Kidney epithelial cell (primary cell): ENCODE measurements around the gene KRTAP9-3. TPM values are rescaled to one million over a fixed set of nuclear protein-coding genes. Genes with fewer than 3 reads are reported as not detected.
"Not testable (repeated sequence)": the region's sequence is repeated elsewhere in the genome, so short reads cannot be mapped to it uniquely, and the experiment has no call there.

Source experiments
- DNase-seq: peaks from one replicate; pipeline ENCODE4 v3.0.0-alpha.2; 2010; ENCODE audit warnings: low read depth
- H3K27me3 ChIP-seq: 2 replicates; pipeline ENCODE4 v1.6.0; 2011; ENCODE audit warnings: low read length; ENCODE audit not compliant: control insufficient read depth, insufficient read depth
- H3K36me3 ChIP-seq: 2 replicates; pipeline ENCODE4 v1.5.1; 2011; ENCODE audit warnings: low read length; ENCODE audit not compliant: control insufficient read depth, insufficient read depth
- H3K4me3 ChIP-seq: 2 replicates; pipeline ENCODE4 v1.5.1; 2011; ENCODE audit warnings: low read depth, mild to moderate bottlenecking, control low read depth, low read length
- total RNA-seq: library from RNA; depleted of rRNA; stranded (reverse); fragments of >200 nt; gene quantifications from 2 replicates; pipeline ENCODE4 v1.2.3, GENCODE V29; 2015
- TF ChIP-seq, protein P1 (sequence below): IDR thresholded peaks from 2 replicates; pipeline ENCODE4 v1.5.1; 2011; ENCODE audit warnings: mild to moderate bottlenecking, moderate library complexity, low read length, control low read depth, inconsistent platforms; ENCODE audit not compliant: insufficient read depth, poor library complexity, severe bottlenecking

KRTAP9-3 gene
- total RNA-seq, 1 donor from 2014 or later: not detected

DNA sequence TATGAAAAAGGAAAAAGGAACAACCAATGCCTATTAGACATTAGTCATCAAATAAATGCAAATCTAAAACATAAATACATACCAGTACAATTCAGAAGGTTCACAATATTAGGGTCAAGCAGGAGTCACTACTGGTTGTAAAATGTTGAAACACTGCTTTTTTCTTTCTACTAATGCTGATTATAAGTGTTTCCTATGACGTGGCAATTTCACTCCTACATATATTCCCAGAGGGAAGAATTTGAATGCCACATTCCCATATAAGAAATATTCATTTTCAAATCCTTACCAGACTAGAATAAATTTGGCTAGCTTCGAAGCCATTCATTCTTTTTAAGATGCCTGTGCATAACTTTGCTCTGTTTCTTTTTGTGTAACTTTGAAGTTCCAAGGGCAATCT lies 8.4 kb upstream of the KRTAP9-3 start:
- H3K27me3 ChIP-seq: no peaks in the 10 kb centered on the region
- no peak overlapping the region for H3K4me3 ChIP-seq
- H3K36me3 ChIP-seq: no peaks in the 10 kb centered on the region
- no peak for DNase-seq
- TF ChIP-seq, protein P1, sequence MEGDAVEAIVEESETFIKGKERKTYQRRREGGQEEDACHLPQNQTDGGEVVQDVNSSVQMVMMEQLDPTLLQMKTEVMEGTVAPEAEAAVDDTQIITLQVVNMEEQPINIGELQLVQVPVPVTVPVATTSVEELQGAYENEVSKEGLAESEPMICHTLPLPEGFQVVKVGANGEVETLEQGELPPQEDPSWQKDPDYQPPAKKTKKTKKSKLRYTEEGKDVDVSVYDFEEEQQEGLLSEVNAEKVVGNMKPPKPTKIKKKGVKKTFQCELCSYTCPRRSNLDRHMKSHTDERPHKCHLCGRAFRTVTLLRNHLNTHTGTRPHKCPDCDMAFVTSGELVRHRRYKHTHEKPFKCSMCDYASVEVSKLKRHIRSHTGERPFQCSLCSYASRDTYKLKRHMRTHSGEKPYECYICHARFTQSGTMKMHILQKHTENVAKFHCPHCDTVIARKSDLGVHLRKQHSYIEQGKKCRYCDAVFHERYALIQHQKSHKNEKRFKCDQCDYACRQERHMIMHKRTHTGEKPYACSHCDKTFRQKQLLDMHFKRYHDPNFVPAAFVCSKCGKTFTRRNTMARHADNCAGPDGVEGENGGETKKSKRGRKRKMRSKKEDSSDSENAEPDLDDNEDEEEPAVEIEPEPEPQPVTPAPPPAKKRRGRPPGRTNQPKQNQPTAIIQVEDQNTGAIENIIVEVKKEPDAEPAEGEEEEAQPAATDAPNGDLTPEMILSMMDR: no peak

DNA sequence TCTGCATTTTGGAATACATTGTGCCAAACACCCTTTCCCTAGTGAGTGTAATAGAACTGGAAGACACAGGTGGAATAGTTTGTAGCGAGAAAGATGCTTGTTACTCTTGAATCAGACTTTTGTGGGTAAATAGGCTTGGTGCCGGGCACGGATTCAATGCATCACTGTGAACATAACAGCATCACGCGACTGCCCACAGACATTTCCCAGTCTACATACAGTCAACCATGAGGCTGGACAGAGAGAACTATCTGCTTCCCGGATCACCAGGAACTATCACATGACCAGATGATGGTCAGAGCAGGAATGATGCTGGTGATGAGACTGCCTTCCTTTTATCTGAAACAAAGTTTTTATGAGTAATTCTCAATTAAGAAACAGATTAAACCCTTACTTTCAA lies 6.2 kb upstream of the KRTAP9-3 start:
- Histone ChIP-seq H3K27me3 (no peaks in the 10 kb centered on the region), H3K36me3 (no peaks in the 10 kb centered on the region), H3K4me3 (no peak overlapping the region)
- DNase-seq: no peak
- TF ChIP-seq, protein P1: no peak

DNA sequence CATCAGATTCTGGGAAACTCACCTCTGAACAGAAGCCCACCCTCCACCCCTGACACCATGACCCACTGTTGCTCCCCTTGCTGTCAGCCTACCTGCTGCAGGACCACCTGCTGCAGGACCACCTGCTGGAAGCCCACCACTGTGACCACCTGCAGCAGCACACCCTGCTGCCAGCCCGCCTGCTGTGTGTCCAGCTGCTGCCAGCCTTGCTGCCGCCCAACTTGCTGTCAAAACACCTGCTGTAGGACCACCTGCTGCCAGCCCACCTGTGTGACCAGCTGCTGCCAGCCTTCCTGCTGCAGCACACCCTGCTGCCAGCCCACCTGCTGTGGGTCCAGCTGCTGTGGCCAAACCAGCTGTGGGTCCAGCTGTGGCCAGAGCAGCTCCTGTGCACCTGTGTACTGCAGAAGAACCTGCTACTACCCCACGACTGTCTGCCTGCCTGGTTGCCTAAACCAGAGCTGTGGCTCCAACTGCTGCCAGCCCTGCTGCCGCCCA lies 5.6 kb upstream of the KRTAP9-3 start, which contains the start of gene KRTAP9-2:
KRTAP9-2 (plus strand) TSS at position 51 of the 498 bp plus-strand sequence; CDS start at position 58, 7 bp downstream.
- not testable (repeated sequence) for H3K36me3 ChIP-seq, H3K4me3 ChIP-seq, DNase-seq, H3K27me3 ChIP-seq

DNA sequence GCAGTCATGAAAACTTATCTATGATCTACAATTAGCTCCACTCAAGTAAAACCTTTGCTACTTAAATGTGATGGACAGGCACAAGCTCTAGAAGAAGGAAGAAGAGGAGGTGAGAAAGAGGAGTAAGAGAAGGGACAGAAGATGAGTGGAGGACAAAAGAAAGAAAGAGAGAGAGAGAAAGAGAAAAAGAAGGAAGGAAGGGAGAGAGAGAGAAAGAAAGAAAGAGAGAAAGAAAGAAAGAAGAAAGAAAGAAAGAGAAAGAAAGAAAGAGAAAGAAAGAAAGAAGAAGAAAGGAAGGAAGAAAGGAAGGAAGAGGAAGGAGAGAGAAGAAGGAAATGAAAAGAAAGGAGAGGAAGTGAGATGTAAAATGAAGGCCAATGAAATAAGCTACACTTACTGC lies 2.2 kb upstream of the KRTAP9-3 start:
- TF ChIP-seq, protein P1: no peak
- no peaks in the 10 kb centered on the region for H3K27me3 ChIP-seq
- DNase-seq: no peak
- no peak overlapping the region for H3K4me3 ChIP-seq
- H3K36me3 ChIP-seq: no peaks in the 10 kb centered on the region

DNA sequence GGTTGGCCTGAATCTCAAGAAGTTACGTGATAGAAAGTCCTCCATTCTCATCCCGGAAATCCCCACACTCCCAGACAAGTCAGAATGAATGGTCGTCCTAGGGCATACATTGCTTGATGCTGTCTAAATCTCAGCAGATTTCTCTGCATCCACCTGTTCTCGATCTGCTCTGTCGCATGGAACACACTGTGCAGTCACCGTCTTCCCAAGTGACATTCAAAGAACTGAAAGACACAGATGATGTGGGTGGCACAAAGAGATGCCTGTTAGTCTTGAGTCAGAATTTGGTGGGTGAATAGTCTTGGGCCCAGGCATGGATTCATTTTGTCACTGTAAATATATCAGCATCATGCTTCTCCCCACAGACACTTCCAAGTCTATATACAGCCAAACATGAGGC lies 518 bp upstream of the KRTAP9-3 start:
- Histone ChIP-seq H3K36me3 (no peaks in the 10 kb centered on the region), H3K27me3 (no peaks in the 10 kb centered on the region), H3K4me3 (no peak overlapping the region)
- TF ChIP-seq, protein P1: no peak
- DNase-seq: no peak

DNA sequence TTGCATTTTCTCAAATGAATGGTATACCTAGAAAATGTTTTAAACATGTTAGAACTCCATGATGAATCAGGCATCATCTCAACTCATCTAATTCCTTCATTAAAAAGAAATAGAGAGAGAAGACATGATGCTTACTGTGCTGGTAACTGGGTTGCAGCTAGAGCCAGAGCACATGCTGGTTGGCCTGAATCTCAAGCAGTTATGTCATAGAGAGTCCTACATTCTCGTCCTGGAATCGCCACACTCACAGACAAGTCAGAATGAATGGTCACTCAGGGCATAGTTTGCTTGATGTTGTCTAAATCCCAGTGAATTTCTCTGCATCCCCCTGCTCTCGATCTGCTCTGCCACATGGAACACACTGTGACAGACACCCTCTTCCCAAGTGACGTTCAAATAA lies 4.9 kb downstream of the KRTAP9-3 start:
- not testable (repeated sequence) for H3K27me3 ChIP-seq, H3K36me3 ChIP-seq, H3K4me3 ChIP-seq, DNase-seq

DNA sequence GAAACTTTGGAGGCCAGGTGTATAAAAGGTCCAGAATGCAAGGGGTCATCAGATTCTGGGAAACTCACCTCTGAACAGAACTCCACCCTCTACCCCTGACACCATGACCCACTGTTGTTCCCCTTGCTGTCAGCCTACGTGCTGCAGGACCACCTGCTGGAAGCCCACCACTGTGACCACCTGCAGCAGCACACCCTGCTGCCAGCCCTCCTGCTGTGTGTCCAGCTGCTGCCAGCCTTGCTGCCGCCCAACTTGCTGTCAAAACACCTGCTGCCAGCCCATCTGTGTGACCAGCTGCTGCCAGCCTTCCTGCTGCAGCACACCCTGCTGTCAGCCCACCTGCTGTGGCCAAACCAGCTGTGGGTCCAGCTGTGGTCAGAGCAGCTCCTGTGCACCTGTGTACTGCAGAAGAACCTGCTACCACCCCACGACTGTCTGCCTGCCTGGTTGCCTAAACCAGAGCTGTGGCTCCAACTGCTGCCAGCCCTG lies 5.7 kb downstream of the KRTAP9-3 start, which contains the start of gene KRTAP9-8:
KRTAP9-8 (plus strand) TSS at position 51 of the 489 bp plus-strand sequence; CDS start at position 104, 53 bp downstream.
- DNase-seq, H3K27me3 ChIP-seq, H3K4me3 ChIP-seq, H3K36me3 ChIP-seq: not testable (repeated sequence)

DNA sequence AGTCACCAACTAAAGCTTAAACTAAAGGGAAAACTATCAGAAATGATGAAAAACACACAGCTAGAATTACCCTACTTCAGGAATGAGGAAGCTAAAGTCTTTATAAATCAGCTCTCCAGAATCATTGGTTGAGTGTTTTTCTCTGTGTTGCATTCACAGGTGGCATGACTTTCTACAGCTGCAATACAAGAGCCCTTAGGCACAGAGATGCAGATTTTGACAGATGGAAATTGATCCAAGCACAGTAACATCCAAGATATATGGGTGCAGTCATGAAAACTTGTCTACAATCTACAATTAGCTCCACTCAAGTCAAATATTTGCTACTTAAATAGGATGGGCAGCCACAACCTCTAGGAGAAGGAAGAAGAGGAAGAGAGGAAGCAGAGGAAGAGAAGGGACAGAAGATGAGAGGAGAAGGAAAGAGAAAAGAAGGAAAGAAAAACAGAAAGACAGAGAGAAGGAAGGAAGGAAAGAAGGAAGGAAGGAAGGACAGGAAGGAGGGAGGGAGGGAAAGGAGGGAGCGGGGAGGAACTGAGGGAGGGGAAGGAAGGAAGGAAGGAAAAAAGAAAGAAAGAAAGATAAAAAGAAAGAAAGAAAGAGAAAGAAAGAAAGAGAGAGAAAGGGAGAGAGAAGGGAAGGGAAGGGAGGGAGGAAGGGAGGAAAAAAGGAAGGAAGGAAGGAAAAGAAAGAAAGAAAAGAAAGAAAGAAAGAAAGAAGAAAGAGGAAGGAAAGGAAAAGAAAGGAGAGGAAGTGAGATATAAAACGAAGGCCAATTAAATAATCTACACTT lies 14.9 kb downstream of the KRTAP9-3 start:
- not testable (repeated sequence) for H3K4me3 ChIP-seq, H3K36me3 ChIP-seq, DNase-seq, H3K27me3 ChIP-seq

DNA sequence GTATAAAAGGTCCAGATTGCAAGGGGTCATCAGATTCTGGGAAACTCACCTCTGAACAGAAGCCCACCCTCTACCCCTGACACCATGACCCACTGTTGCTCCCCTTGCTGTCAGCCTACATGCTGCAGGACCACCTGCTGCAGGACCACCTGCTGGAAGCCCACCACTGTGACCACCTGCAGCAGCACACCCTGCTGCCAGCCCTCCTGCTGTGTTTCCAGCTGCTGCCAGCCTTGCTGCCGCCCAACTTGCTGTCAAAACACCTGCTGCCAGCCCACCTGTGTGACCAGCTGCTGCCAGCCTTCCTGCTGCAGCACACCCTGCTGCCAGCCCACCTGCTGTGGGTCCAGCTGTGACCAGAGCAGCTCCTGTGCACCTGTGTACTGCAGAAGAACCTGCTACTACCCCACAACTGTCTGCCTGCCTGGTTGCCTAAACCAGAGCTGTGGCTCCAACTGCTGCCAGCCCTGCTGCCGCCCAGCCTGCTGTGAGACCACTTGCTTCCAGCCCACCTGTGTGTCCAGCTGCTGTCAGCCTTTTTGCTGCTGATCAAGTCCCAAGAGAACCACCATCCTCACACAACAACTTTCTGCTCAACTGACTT lies 17.5 kb downstream of the KRTAP9-3 start, which contains the start of gene KRTAP9-4:
KRTAP9-4 (plus strand) TSS at position 51 of the 604 bp plus-strand sequence; CDS start at position 85, 34 bp downstream.
- not testable (repeated sequence) for H3K27me3 ChIP-seq, H3K4me3 ChIP-seq, H3K36me3 ChIP-seq, DNase-seq
